CD4-positive, alpha-beta T cell treated with Interferon gamma for 1 hour (primary cell): ENCODE results near the gene RGS7.

Experiments used
- DNase-seq: peaks from one replicate; pipeline ENCODE4 v3.0.0-alpha.2; 2020

RGS7 gene

GRCh38 chr1:241356519-241357365 is at the start of gene RGS7:
RGS7 (minus strand) TSS chr1:241357205.
- no peak for DNase-seq

- DNase-seq, result no peak
Measured at GRCh38 chr1:241406421-241406820, 49.4 kb upstream of the RGS7 start.

- DNase-seq, result no peak
Measured at GRCh38 chr1:241401156-241401555, 44.2 kb upstream of the RGS7 start.

DNA sequence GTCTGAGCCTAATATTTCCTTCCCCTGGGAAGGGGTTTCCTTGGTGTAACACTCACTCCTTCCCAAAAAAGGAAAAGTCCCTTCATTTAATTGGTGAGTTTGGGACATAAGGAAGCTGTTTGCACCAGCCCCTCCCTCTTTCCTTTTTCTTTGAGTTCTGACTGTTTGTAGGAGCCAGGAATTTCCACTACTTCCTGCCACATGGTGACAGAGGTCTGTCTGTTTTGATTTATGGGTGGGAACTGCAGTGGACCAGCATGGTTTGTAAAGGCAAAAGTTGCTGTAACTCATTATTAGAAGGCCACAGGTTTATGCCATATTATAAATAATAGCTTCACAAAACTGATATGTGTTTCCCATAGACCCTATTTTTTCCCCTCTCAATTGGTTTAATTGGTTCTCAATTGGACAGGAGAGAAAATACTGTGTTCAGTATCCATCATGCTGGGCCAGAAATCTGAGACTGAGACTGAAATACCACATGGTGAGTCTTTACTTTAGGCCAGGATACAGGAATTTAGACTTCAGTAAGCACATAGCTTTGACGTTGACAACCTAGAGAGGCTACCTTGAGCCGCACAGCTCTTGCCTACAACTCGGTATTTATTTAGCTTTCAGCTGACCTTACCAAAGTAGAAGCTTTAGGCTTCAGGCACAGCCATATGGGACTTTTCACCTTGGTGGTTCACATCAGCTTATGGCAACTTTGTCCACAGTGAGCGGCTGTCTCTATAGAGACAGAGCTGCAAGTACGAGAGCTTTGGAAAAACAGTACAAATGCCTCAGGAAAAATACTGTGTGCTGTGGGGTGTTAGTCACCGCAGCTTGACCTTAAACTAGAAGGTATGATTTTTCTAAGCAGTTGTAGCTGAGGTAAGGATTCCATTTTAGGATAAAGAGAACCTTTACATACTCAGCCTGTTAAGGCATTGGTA is 40.0 kb upstream of the RGS7 start:
- DNase-seq, result no peak

DNA sequence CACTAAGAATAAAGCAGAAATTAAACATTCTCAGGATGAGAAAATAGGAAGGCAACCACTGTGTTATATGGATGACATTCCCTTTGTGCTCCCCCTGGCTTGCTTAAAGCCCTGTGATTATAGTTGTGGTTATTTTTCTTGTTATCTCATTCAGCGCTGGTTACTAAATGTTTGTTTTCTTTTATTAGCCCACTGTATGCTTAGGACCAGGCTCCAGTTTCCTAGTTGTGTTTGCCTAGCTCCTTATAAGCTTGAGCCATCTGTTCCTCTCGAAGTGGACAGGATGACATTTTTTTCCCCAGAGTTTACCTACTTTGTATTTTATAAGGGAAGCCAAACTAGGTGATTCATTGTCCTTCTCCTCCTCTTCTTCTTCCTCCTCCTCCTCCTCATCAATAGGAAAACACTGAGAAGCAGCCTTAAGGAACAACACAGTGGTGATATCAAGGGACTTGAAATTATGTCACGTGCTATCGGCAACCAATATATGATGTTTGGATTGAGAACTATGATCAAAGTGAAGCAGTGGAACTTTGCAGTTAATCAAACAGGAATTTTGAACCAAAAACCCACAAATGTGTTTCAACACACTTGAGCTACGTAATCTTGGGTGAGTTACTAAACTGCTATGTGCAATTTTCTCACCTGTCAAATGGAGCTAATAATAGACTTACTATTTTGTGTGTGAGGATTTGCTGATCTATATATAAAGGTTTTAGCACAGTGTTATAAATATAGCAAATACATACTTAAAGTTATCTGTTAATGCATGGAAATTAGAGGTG is 35.1 kb upstream of the RGS7 start:
- no peak for DNase-seq

DNA sequence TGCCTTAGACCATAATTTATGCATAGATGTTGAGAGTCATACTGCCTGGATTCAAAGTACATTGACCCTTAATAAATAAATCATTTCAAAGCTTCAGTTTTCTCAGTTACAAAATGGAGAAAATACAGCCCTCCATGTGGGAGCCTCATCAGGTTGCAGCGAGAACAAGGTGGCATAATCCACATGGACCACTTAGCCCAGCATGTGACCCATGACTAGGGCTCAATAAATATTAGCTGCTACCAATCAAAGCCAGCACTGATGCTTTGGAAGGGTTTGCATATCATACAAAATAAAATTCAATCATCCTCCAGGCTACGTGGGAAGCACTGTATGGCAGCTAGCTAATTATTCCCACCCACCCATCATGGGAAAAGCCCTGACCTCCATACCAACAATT is 33.5 kb upstream of the RGS7 start:
- no peak for DNase-seq

- no peak for DNase-seq
Measured at GRCh38 chr1:241389400-241389799, 32.4 kb upstream of the RGS7 start.

- no peak for DNase-seq
Measured at GRCh38 chr1:241387216-241387615, 30.2 kb upstream of the RGS7 start.

DNA sequence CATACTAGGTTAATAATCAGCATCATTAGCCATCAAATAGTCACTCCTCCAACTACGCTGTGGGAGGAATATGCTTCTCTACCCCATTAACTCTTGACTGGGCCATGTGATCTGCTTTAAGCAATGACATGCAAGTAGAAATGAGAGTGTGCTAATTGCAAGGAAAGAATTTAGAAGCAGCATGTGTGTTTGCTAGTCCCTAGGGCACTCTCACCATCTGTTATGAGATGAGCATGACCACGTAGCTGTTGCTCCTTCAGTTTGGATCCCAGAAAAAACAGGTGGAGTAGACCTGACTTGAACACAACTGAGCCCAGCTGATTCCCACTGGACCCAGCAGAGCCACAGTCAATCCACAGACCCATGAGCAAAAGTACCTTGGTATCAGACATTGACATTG is 19.7 kb upstream of the RGS7 start:
- no peak for DNase-seq

DNA sequence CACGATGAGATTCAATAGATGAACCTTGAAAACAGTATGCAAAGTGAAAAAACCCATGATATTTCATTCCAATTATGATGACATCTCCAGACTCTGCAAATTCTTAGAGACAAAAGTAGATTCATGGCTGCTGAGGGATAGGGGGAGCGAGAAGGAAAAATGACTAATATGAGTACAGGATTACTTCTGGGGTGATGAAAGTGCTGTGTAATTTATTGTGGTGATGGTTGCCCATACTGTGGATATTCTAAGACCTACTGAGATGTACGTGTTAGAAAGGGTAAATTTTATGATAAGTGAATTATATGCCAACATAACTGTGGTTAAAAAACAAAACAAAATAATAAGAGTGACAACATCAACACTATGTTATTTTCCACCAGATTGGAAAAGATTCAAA is 18.9 kb upstream of the RGS7 start:
- DNase-seq, result no peak

DNA sequence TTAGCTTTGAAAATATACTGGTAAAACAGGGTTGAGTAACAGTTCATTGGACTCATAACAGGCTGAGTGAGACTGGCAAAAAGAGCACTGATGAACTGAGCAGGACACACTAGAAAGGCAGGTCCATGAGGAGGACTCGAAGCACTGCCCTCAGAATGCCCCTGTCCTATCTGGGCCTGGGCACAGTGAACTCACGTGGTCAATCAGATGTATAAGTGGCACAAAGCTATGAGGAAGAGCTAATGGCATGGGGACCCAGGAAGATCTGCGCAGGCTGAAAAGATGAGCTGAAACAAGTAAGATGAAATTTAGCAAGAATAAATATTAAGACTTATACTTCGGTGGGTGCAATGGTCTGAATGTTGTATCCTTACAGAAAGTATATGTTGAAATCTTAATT is 9.2 kb upstream of the RGS7 start:
- no peak for DNase-seq

DNA sequence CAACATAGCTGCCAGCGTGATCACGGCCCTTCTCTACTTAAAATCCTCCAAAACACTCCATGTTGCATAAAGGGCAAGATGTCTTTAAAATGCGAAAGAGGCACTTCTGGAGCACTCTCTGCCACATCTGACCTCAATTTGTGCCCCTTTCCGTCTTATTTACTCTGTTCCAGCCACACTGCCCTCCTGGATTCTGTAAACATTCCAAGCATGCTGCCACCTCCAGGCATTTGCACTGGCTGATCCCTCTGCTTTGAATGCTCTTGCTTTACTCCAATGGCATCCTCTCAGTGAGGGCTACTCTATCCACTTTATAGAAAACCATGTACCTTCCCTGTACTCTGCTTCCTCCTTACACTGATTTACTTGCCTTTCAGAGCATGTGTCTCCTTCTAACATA is 5.3 kb upstream of the RGS7 start:
- DNase-seq, result no peak

GRCh38 chr1:241357366-241358340 is 648 bp upstream of the RGS7 start:
- no peak for DNase-seq

DNA sequence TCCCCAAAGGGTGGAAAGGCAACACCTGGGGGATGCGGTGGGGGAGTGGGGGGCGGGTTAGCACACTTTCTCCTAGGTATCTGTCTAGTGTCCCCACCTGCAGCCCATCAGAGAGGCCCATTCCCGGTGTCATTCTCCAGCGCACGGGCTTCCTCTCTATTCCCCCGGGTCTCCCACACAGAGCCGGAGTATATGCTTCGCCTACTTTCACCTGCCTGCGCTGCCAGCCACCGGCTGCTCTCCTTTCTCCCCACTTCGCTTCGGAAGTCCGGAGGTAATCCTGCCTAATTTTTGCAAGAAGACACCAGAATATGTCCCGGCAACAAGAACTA is 852 bp downstream of the RGS7 start:
- DNase-seq, result no peak

- no peak for DNase-seq
Measured at GRCh38 chr1:241355311-241356010, 1.5 kb downstream of the RGS7 start.

GRCh38 chr1:241352401-241352800 is 4.6 kb downstream of the RGS7 start:
- no peak for DNase-seq

- no peak for DNase-seq
Measured at GRCh38 chr1:241351841-241352240, 5.2 kb downstream of the RGS7 start.

GRCh38 chr1:241343956-241344355 is 13.0 kb downstream of the RGS7 start:
- no peak for DNase-seq

DNA sequence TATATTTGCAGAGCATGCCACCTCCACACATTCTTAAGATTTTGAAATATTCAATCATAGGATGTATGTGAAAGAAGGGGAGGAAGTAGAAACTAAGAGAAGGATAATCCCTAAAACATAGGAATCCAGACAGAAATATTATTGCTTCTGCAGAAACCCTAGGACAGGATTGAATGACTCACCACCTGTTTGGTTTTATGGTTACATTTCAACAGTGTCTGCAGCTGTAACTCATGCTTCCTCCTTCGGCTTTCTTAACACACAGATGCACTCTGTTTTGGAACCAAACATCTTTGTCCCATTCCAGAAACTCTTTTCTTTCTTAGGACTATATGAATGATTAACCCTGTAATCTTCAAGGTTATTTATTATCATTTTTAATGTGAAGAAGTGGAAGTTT is 20.7 kb downstream of the RGS7 start:
- no peak for DNase-seq

GRCh38 chr1:241332987-241333386 is 24.0 kb downstream of the RGS7 start:
- DNase-seq, result no peak

- no peak for DNase-seq
Measured at GRCh38 chr1:241332037-241332409, 25.0 kb downstream of the RGS7 start.
